GM12873 (cell line): Measurements from ENCODE around the gene METTL27.

Experiments
- CTCF ChIP-seq: IDR thresholded peaks from 2 replicates; pipeline ENCODE4 v1.5.1; 2012; ENCODE audit warnings: low read depth, mild to moderate bottlenecking, moderate library complexity, low read length, control low read depth; ENCODE audit not compliant: insufficient read depth; ENCODE audit errors: missing control alignments

Gene METTL27

GRCh38 chr7:73885433-73885974, 43.2 kb upstream of the METTL27 start:
- TF ChIP-seq CTCF, result no peak

- TF ChIP-seq CTCF, result no peak
These were observed 39.7 kb upstream of the METTL27 start for GRCh38 chr7:73882047-73882402.

- no peak for TF ChIP-seq CTCF
These were observed 39.2 kb upstream of the METTL27 start for GRCh38 chr7:73881352-73882046.

- no peak for TF ChIP-seq CTCF
These were observed 38.5 kb upstream of the METTL27 start for GRCh38 chr7:73880755-73881328.

- TF ChIP-seq CTCF, result no peak
These were observed 37.8 kb upstream of the METTL27 start for GRCh38 chr7:73879977-73880681.

GRCh38 chr7:73876973-73877372, 34.7 kb upstream of the METTL27 start:
- no peak for TF ChIP-seq CTCF

- no peak for TF ChIP-seq CTCF
These were observed 34.0 kb upstream of the METTL27 start for GRCh38 chr7:73876361-73876760.
